ENCODE data around the gene ABHD6.
"Not testable (repeated sequence)": the region's sequence is repeated elsewhere in the genome, so short reads cannot be mapped to it uniquely, and the experiment has no call there.

The ABHD6 gene

GRCh38 chr3:58209933-58210332, 27.7 kb upstream of the ABHD6 start:
- DNase-seq (ENCODE audit: low read depth, low spot score) = no peak

DNA sequence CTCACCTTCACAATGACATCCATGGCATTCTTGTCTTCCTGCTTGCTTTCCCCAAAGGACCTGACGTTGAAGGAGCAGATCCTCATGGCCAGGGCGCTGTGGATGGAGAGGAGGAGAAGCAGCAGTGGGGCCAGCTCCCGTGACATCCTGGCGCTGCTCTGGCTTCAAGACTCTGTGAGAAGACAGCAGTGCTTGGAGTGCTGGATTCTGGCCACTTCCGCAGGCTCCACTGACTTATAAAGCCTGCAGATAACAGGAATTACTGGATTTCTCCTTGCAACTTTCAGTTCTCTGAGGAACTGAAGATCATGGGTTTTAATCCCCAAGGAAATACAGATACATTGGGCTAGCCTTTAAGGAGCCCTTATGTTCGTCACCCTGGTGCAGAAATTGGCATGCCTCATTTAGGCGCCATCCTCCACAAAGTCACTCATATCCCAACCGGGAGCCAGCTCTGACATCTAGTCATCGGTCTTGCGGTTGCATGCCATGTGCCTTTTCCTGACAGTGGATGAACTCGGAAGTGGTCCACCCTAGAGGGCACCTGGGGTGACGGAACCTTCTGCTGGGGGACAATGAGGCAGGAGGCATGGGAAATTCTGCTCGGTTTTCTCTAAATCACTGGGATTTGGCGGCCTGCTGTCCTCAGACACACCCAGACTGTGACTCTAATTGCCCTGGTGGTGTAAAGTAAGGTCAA, 26.7 kb upstream of the ABHD6 start, which contains the start of gene DNASE1L3:
DNASE1L3 (minus strand) TSS at position 212 of the 700 bp plus-strand sequence; CDS start at position 146, 66 bp downstream.
- no peak for DNase-seq (ENCODE audit: low read depth, low spot score)

DNA sequence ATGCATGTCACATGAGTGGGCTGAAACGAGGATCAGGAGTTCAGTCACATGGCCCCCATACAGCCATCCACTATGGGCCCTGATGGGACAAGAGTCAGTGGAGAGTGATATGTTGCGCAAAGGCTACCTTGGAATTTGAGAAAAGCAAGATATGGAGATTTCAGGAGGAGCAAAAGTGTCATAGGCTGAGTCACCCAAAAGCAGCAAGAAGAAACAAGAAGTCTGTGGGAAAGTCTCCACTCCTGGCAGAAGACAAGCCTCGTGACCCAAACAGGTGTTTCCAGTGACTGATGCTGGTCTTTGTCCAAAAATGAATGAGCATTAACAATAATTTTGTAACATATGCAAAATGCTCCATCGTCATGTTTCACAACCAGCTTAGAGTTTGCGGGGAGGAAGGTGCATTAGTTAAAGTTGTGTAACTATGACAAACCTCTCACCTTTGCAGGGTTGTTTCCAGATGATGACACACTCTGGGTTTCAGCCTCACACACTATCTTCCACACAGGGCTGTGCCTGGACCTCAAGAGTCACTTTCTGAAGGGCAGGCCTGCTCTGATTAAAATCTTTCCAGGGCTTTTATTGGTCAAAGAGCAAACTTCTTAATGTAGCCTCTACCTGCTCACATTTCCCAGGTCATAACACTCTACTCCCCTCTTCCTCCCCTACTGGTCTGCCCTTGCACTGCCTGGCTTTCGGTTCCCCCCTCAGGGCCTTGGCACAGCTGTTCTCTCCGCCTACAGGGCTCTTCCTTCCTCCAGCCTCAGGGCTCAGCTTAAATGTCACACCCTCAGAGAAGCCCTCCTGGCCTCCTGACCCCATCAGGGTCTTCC, 22.9 kb upstream of the ABHD6 start:
- peak; percentile 20 for DNase-seq (ENCODE audit: low read depth, low spot score)

DNA sequence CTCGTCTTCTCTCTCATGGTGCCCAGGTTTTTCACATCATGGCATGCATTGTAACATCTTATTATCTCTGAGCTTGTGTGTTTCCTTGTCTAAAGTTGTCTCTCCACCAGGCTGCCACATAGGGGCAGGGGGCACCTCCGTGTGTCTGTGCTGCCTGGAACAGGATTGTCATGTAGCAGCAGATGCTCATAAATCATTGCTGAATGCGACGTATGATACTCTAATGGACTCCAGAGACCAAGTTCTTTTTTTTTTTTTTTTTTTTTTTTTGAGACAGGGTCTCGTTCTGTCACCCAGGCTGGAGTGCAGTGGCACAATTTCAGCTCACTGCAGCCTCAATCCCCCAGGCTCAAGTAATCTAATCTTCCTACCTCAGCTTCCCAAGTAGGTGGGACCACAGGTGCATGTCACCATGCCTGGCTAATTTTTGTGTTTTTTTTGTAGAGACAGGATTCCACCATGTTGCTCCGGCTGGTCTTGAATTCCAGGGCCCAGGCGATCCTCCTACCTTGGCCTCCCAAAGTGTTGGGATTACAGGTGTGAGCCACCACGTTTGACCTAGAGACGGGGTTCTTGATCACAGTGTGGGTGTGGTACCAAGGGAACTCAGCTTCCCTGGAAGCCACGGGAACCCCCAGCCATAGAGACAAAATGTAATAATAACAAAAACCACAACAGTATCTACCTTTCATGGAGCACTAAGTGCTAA, 22.1 kb upstream of the ABHD6 start:
- DNase-seq (ENCODE audit: low read depth, low spot score) = no peak

DNA sequence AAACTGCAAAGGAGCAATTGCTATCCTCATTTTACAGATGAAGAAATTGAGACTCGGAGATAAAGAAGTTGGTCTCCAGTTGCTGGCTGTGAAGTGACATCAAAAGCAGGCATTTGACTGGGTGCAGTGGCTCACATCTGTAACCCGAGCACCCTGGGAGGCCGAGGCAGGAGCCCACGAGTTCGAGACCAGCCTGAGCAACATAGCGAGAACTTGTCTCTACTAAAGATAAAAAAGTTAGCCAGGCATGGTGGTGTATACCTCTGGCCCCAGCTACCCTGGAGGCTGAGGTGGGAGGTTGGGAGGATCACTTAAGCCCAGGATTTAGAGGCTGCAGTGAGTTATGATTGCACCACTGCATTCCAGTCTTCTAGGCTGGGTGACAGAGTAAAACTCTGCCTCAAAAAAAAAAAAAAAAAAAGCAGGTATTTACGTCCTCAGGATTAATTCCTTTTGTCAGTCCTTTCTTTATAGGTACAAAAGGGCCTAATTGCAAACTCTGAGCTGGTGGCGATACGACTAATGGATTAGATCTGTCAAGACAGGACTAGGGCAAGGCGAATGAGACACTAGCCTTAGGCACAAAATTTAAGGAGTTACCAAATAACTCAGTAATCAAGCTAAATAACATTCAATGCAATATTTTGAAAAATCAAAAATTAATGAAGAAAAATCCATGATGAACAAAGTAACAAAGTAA, 20.9 kb upstream of the ABHD6 start:
- no peak for DNase-seq (ENCODE audit: low read depth, low spot score)

- peak; percentile 91 for DNase-seq (ENCODE audit: low read depth, low spot score)
Measured at GRCh38 chr3:58217209-58217811, 20.3 kb upstream of the ABHD6 start.

DNA sequence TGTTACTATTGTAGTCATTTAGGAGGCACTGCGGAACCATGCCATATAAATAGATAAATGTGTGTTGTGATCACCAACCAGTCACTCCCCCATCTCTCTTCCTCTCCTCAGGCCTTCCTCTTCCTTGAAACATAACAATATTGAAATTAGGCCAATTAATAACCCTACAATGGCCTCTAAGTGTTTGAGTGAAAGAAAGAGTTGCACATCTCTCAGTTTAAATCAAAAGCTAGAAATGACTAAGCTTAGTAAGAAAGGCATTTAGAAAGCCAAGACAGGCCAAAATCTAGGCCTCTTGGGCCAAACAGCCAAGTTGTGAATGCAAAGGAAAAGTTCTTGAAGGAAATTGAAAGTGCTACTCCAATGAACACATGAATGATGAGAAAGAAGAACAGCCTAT, 18.7 kb upstream of the ABHD6 start:
- no peak for DNase-seq (ENCODE audit: low read depth, low spot score)

DNA sequence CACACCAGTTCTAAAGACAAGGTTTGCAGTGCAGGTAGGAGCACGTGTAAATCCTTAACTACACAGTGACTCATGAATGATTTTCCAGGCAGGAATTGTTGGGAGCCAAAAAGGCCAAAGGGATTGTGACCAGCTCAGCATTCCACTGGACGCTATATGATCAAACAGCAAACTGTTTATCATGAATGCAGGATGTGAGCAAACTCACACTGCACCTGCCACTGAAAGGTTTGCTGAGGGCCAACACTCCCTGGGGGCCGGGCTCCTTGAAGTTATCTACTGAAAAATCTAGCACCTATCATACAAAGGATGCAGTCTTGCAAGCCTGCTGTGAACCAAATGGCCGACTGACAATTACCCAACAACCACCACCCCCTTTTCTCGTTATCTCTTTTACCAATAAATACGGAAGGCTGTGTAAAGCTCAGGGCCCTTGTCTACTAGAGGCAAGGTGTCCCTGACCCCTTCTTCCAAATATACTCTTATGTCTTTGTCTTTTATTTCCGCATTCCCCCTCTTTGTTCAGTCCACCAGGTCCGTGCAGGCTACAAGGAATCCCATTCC, 15.3 kb upstream of the ABHD6 start:
- DNase-seq (ENCODE audit: low read depth, low spot score) = peak; percentile 73

DNA sequence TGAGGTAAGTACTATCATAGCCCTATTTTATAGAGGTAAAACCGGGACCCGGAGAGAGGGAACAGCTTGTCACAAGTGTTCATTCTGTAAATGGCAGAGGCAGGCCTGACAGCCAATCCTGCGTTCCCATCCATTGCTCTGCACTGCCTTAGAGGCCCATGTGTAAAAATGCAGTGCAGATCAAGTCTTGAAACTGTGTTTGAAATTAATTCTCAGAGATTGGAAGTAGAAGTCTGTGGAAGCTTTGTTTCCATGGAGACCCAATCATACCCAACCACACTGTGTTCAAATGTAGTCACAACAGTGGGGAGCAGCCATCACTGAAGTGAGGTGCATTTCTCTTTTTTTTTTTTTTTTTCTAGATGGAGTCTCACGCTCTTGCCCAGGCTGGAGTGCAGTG, 13.7 kb upstream of the ABHD6 start:
- DNase-seq (ENCODE audit: low read depth, low spot score) = no peak

- not testable (repeated sequence) for DNase-seq (ENCODE audit: low read depth, low spot score)
Measured at GRCh38 chr3:58227933-58228332, 9.7 kb upstream of the ABHD6 start.

- no peak for DNase-seq (ENCODE audit: low read depth, low spot score)
Measured at GRCh38 chr3:58230876-58231552, 6.6 kb upstream of the ABHD6 start.

- no peak for DNase-seq (ENCODE audit: low read depth, low spot score)
Measured at GRCh38 chr3:58231666-58232065, 5.9 kb upstream of the ABHD6 start.

- no peak for DNase-seq (ENCODE audit: low read depth, low spot score)
Measured at GRCh38 chr3:58234516-58234931, 3.1 kb upstream of the ABHD6 start.

DNA sequence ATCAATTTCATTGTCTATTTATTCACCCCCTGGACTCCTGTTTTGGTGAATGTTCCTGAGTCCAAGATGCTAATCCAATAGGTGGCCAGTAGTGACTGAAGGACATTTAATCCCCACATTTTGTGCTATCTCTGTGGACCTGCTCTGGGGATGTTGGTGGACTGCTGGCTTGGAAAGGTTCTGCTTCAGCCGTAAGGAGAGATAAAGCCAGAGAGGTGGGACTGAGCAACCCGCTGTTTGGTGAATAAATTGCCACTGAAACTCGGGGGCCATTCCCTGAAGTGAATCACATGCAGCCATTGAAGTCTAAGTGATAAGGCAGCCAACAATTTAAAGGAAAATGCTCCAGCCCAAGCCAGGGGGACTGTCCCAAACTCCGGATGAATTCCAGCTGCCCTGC, 1.6 kb upstream of the ABHD6 start:
- DNase-seq (ENCODE audit: low read depth, low spot score) = no peak

DNA sequence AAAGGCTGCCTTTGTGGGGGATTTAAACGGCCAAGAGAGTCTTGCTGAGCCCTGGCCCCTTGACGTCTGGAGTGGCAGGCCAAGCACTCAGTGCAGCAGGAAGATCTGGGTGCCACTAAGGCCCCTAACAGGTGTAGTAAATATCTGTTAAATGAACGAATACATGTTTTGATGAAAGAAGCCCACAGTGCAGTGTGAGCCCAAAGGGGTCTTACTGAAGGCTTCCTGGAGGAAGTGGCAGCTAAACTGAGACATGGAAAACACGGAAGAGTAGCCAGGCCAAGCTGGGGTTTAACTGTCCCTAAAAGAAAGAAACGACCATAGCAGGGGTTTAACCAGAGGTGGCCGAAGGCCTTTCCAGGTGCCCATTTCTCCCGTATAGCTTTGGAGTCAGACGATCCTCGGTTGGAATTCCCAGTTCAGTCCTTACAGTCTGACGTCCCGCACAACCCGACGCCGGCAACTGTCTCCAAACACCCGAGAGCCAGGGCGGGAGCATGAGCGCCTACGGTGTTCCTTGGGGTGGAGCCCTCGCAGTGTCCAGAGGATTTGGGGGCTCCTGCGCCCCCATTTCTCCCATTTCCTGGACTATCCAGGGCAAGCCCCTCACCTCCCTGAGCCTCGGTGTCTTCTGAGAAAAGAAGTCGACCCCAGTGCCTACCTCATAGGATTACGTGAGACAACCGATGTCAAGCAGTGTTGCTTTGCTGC, 910 bp upstream of the ABHD6 start:
- no peak for DNase-seq (ENCODE audit: low read depth, low spot score)

GRCh38 chr3:58237941-58238681, 519 bp downstream of the ABHD6 start:
- DNase-seq (ENCODE audit: low read depth, low spot score) = peak; percentile 57

GRCh38 chr3:58238830-58239229, 1.2 kb downstream of the ABHD6 start:
- DNase-seq (ENCODE audit: low read depth, low spot score) = no peak

- no peak for DNase-seq (ENCODE audit: low read depth, low spot score)
Measured at GRCh38 chr3:58241306-58242044, 3.9 kb downstream of the ABHD6 start.

All from ELF-1 (cell line).